Peyer's patch (tissue), 4 donors: ENCODE results near the gene RNF217.

Experiments used
- POLR2A ChIP-seq, 2 donors: fragments of 450-650 bp; IDR thresholded peaks; one replicate each; pipeline ENCODE4 v1.5.1; 2017; ENCODE audit warnings: antibody characterized with exemption in 2 of 2, mild to moderate bottlenecking in 2 of 2, moderate library complexity in 2 of 2
- TF ChIP-seq, protein P1 (sequence below), 6 experiments: fragments of 450-650 bp in 4 of 6; fragments of 200-600 bp in 2 of 6; sonication (generic) in 1 of 6; IDR thresholded peaks; one replicate each; pipeline ENCODE4 v1.5.1; 2017 to 2019; ENCODE audit warnings: antibody characterized with exemption in 6 of 6, mild to moderate bottlenecking in 3 of 6, moderate library complexity in 1 of 6

DNA sequence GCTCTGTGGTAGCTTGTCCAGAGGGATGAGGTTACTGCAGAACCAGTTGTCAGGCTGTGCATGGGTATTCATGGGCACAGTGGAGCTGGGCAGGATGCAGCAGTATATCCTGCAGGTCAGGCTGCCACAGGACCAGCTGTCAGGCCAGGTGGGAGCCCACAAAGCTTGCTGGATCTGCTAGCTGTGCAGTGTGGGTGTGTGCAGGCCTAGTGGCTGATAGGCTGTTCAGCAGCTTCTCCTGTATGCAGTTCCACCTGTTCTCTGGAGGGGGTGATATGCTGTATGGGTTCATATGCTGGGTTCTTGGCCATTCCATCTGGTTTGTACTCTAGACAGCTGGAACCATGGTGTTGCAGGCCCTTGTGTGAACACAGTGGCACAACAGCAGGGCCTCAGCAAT lies 150.7 kb downstream of the RNF217 start:
- TF ChIP-seq POLR2A (IDR thresholded peaks at IDR 0.05): no peak
- TF ChIP-seq, protein P1, sequence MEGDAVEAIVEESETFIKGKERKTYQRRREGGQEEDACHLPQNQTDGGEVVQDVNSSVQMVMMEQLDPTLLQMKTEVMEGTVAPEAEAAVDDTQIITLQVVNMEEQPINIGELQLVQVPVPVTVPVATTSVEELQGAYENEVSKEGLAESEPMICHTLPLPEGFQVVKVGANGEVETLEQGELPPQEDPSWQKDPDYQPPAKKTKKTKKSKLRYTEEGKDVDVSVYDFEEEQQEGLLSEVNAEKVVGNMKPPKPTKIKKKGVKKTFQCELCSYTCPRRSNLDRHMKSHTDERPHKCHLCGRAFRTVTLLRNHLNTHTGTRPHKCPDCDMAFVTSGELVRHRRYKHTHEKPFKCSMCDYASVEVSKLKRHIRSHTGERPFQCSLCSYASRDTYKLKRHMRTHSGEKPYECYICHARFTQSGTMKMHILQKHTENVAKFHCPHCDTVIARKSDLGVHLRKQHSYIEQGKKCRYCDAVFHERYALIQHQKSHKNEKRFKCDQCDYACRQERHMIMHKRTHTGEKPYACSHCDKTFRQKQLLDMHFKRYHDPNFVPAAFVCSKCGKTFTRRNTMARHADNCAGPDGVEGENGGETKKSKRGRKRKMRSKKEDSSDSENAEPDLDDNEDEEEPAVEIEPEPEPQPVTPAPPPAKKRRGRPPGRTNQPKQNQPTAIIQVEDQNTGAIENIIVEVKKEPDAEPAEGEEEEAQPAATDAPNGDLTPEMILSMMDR (IDR thresholded peaks at IDR 0.05): no peak
